Esophagus muscularis mucosa (tissue), 4 donors: ENCODE data around the gene ANKRD18A. TPM values are rescaled to one million over a fixed set of nuclear protein-coding genes. Genes with fewer than 3 reads are reported as not detected.
A peak's percentile ranks its signal among the peaks of the same experiment; 100 is the strongest.

Experiments used
- DNase-seq: peaks from one replicate; pipeline ENCODE4 v3.0.0-alpha.2; 2017; ENCODE audit errors: extremely low spot score
- H3K27ac ChIP-seq, 4 donors: fragments of 200-600 bp; sonication (generic); replicated peaks in 1 of 4; 1 replicate in 3 of 4; 2 replicates in 1 of 4; pipeline ENCODE4 v1.5.1; 2016 to 2019; ENCODE audit warnings: mild to moderate bottlenecking in 1 of 4
- H3K27me3 ChIP-seq, 4 donors: fragments of 200-600 bp; sonication (generic); one replicate each; pipeline versions ENCODE4 v1.5.1 to v1.6.0; 2016 to 2019
- H3K36me3 ChIP-seq, 4 donors: fragments of 200-600 bp; sonication (generic); one replicate each; pipeline ENCODE4 v1.5.1; 2016 to 2019
- H3K4me1 ChIP-seq, 4 donors: fragments of 200-600 bp; sonication (generic); one replicate each; pipeline ENCODE4 v1.5.1; 2016 to 2019
- H3K4me3 ChIP-seq, 4 donors: fragments of 200-600 bp; sonication (generic); 1 replicate in 2 of 4; 2 replicates in 2 of 4; pipeline ENCODE4 v1.5.1; 2016 to 2019; ENCODE audit warnings: mild to moderate bottlenecking in 4 of 4, moderate library complexity in 1 of 4
- H3K9me3 ChIP-seq, 4 donors: fragments of 200-600 bp; sonication (generic); 1 replicate in 3 of 4; 2 replicates in 1 of 4; pipeline ENCODE4 v1.5.1; 2016 to 2019
- CTCF ChIP-seq, 3 experiments: fragments of 200-600 bp in 2 of 3; fragments of 450-650 bp in 1 of 3; sonication (generic) in 2 of 3; IDR thresholded peaks; one replicate each; pipeline ENCODE4 v1.5.1; 2017 to 2019; ENCODE audit warnings: antibody characterized with exemption in 3 of 3, mild to moderate bottlenecking in 2 of 3, moderate library complexity in 1 of 3
- EP300 ChIP-seq: sonication (generic); formaldehyde crosslinking; IDR thresholded peaks from one replicate; pipeline ENCODE4 v1.6.1; 2017; ENCODE audit warnings: antibody characterized with exemption
- POLR2A ChIP-seq: fragments of 450-650 bp; IDR thresholded peaks from one replicate; pipeline ENCODE4 v1.6.1; 2017; ENCODE audit warnings: antibody characterized with exemption, moderate library complexity, mild to moderate bottlenecking, low read depth
- POLR2AphosphoS5 ChIP-seq, 2 donors: sonication (generic); formaldehyde crosslinking; IDR thresholded peaks; one replicate each; pipeline ENCODE4 v1.6.1; 2017; ENCODE audit warnings: antibody characterized with exemption in 2 of 2
- WGBS: methylation state at CpG from one replicate; pipeline ENCODE4 v1.1.5; 2018; 5-methylcytosine and 5-hydroxymethylcytosine counted together
- intact Hi-C: fragments of 100-400 bp; cut with DNase I; formaldehyde crosslinking; loops from one replicate; pipeline ENCODE4 v1.15.1; 2023
- total RNA-seq, 4 donors: library from RNA; depleted of rRNA; stranded (reverse); fragments of >200 nt; gene quantifications; one replicate each; pipeline versions ENCODE4 v1.1.0 to v1.2.1, GENCODE V29; 2016

ANKRD18A gene
- total RNA-seq, 4 donors from 2014 or later, result 0.11 to 0.58 (median 0.17) TPM; not detected in 1

- intact Hi-C loops, result no loop called here
- Histone ChIP-seq H3K4me3 (no peak overlapping the region), H3K4me1 (no peaks in the 10 kb centered on the region), H3K36me3 (no peaks in the 10 kb centered on the region), H3K27ac (no peak overlapping the region), H3K27me3 (peaks cover 0 to 23% (median 0%) of the 10 kb centered on the region in 4 donors), H3K9me3 (no peaks in the 10 kb centered on the region)
- DNase-seq, result peak; percentile 34
- 57% methylated on average over 3 of the region's 3 CpGs for WGBS
- no peak for TF ChIP-seq CTCF (IDR thresholded peaks at IDR 0.05)
- TF ChIP-seq EP300, result no peak
- no peak for TF ChIP-seq POLR2AphosphoS5 (IDR thresholded peaks at IDR 0.05)
- TF ChIP-seq POLR2A, result no peak
Measured at GRCh38 chr9:38634315-38634714, 13.9 kb upstream of the ANKRD18A start.

GRCh38 chr9:38629511-38629910 is 9.1 kb upstream of the ANKRD18A start:
- Histone ChIP-seq H3K27ac (no peak overlapping the region), H3K27me3 (no peaks in the 10 kb centered on the region), H3K9me3 (peaks cover 0 to 1% (median 0%) of the 10 kb centered on the region in 4 donors), H3K4me1 (no peaks in the 10 kb centered on the region), H3K36me3 (no peaks in the 10 kb centered on the region), H3K4me3 (no peak overlapping the region)
- no peak for DNase-seq
- intact Hi-C loops, result no loop called here
- TF ChIP-seq POLR2A, result no peak
- TF ChIP-seq POLR2AphosphoS5 (IDR thresholded peaks at IDR 0.05), result no peak
- TF ChIP-seq CTCF (IDR thresholded peaks at IDR 0.05), result no peak
- no peak for TF ChIP-seq EP300
- 85% methylated on average over 4 of the region's 4 CpGs for WGBS

GRCh38 chr9:38626006-38626405 is 5.6 kb upstream of the ANKRD18A start:
- peaks cover 0 to 32% (median 17%) of the 10 kb centered on the region in 4 donors for H3K27me3 ChIP-seq
- H3K36me3 ChIP-seq, result no peaks in the 10 kb centered on the region
- intact Hi-C loops, result no loop called here
- H3K4me1 ChIP-seq, result peaks cover 15 to 16% (median 15%) of the 10 kb centered on the region in 4 donors
- WGBS, result 80% methylated on average over 2 of the region's 2 CpGs
- no peak overlapping the region for H3K4me3 ChIP-seq
- TF ChIP-seq POLR2AphosphoS5 (IDR thresholded peaks at IDR 0.05) (no peak), EP300 (no peak), POLR2A (no peak), CTCF (IDR thresholded peaks at IDR 0.05) (no peak)
- H3K9me3 ChIP-seq, result peaks cover 0 to 9% (median 5%) of the 10 kb centered on the region in 4 donors
- H3K27ac ChIP-seq, result no peak overlapping the region
- DNase-seq, result no peak

GRCh38 chr9:38622951-38623350 is 2.6 kb upstream of the ANKRD18A start:
- no peak for TF ChIP-seq POLR2AphosphoS5 (IDR thresholded peaks at IDR 0.05)
- TF ChIP-seq POLR2A, result no peak
- no peak for TF ChIP-seq CTCF (IDR thresholded peaks at IDR 0.05)
- no peak for TF ChIP-seq EP300
- 68% methylated on average over 2 of the region's 2 CpGs for WGBS
- H3K9me3 ChIP-seq, result peaks cover 0 to 9% (median 5%) of the 10 kb centered on the region in 4 donors
- no peak for DNase-seq
- H3K4me3 ChIP-seq, result no peak overlapping the region
- H3K4me1 ChIP-seq, result peaks cover 17 to 32% (median 29%) of the 10 kb centered on the region in 4 donors
- H3K27me3 ChIP-seq, result peaks cover 0 to 59% (median 30%) of the 10 kb centered on the region in 4 donors
- no peak overlapping the region for H3K27ac ChIP-seq
- H3K36me3 ChIP-seq, result no peaks in the 10 kb centered on the region
- intact Hi-C loops, result no loop called here

- Histone ChIP-seq H3K4me1 (peaks cover 17 to 32% (median 29%) of the 10 kb centered on the region in 4 donors), H3K4me3 (peak overlapping the region; percentile 51 to 65 (median 55)), H3K27me3 (peaks cover 0 to 60% (median 30%) of the 10 kb centered on the region in 4 donors), H3K36me3 (no peaks in the 10 kb centered on the region), H3K9me3 (peaks cover 0 to 9% (median 5%) of the 10 kb centered on the region in 4 donors), H3K27ac (no peak overlapping the region)
- peak; percentile 17 for DNase-seq
- intact Hi-C loops, result no loop called here
- TF ChIP-seq EP300, result no peak
- TF ChIP-seq CTCF (IDR thresholded peaks at IDR 0.05), result no peak
- 12% methylated on average over 27 of the region's 30 CpGs for WGBS
Measured at GRCh38 chr9:38622288-38622674, 1.9 kb upstream of the ANKRD18A start.
